Activated T-cell treated with anti-CD3 and anti-CD28 coated beads, Interleukin-2, amount 50 U/mL, for 24 hours (primary cell): ENCODE data around the gene KRT25.

Source experiments
- DNase-seq: peaks from one replicate; pipeline ENCODE4 v3.0.0-alpha.2; 2020
- H3K27ac Mint-ChIP-seq: 2 replicates; pipeline ENCODE4 v1.8.0; 2020; ENCODE audit warnings: mild to moderate bottlenecking, mixed read lengths
- H3K27me3 Mint-ChIP-seq: 2 replicates; pipeline ENCODE4 v1.8.0; 2020; ENCODE audit warnings: mixed read lengths
- H3K36me3 Mint-ChIP-seq: 2 replicates; pipeline ENCODE4 v1.8.0; 2020; ENCODE audit warnings: low read depth, mixed read lengths
- H3K4me1 Mint-ChIP-seq: 2 replicates; pipeline ENCODE4 v1.8.0; 2020; ENCODE audit warnings: low read depth, mixed read lengths
- H3K4me3 Mint-ChIP-seq: 2 replicates; pipeline ENCODE4 v1.8.0; 2020; ENCODE audit warnings: mild to moderate bottlenecking, moderate library complexity, mixed read lengths
- H3K9me3 Mint-ChIP-seq: 2 replicates; pipeline ENCODE4 v1.8.0; 2020; ENCODE audit warnings: mixed read lengths

Gene KRT25

GRCh38 chr17:40755231-40755630 is at the start of gene KRT25:
TSS of gene KRT25 (minus strand) at chr17:40755331. CDS start at chr17:40755271, 60 bp downstream.
- no peak for DNase-seq
- no peak within 1 kb of the TSS for H3K27ac Mint-ChIP-seq
- H3K36me3 Mint-ChIP-seq, result no peaks in the 10 kb centered on the region
- peaks cover 1% of the 10 kb centered on the region for H3K4me1 Mint-ChIP-seq
- peaks cover 15% of the 10 kb centered on the region for H3K9me3 Mint-ChIP-seq
- H3K27me3 Mint-ChIP-seq, result peaks cover 39% of the 10 kb centered on the region
- H3K4me3 Mint-ChIP-seq, result no peak within 1 kb of the TSS

DNA sequence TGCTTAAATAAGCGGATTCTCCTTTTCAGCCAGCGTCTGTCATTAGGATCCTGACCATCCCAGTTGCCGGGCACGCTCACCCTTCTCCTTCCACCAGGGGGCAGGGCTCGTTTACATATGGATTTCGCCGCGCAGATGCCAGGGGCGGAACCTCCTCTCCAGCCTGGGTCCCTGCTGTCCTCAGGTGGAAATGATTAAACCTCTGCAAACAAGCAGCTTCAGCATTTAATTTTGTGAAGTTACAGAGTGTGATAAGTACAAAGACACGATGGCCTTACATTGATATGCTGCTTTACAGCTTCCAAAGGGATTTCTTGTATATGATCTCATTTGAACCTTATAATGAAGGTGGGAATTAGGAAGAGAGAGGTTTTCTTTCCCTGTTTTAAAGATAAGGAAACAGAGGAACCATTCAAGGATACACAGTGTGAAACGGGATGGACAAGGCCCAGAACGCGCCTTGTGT is 48.5 kb upstream of the KRT25 start:
- peaks cover 43% of the 10 kb centered on the region for H3K27me3 Mint-ChIP-seq
- no peak overlapping the region for H3K27ac Mint-ChIP-seq
- no peak overlapping the region for H3K4me3 Mint-ChIP-seq

DNA sequence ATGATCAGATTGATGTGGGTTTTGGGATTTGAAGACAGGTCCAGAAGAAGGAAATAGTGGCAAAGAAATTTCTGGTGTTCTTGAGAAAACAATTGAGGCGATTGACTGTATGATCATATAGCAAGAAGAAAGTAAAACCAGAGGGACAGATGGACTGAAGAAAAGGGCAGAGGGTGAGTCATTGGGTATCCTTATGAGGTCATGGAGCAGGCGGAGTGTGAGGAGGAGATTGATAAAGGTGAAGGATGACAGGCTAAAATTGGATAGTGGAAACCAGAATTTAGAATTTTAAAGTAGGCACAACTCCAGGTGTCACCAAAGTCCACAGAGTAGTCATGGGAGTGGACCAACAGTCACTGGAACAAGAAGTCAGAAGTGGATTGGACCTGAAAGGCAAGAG is 46.0 kb upstream of the KRT25 start:
- Mint-ChIP-seq H3K4me3 (no peak overlapping the region), H3K36me3 (no peaks in the 10 kb centered on the region), H3K9me3 (no peaks in the 10 kb centered on the region), H3K27ac (no peak overlapping the region), H3K4me1 (peaks cover 2% of the 10 kb centered on the region), H3K27me3 (peaks cover 38% of the 10 kb centered on the region)
- DNase-seq, result no peak

More for the DNA sequence above, 48.5 kb upstream of the KRT25 start:
- Mint-ChIP-seq H3K36me3 (no peaks in the 10 kb centered on the region), H3K4me1 (peaks cover 2% of the 10 kb centered on the region), H3K9me3 (no peaks in the 10 kb centered on the region)
- peak; percentile 83 for DNase-seq

- Mint-ChIP-seq H3K4me1 (peaks cover 2% of the 10 kb centered on the region), H3K9me3 (no peaks in the 10 kb centered on the region), H3K27me3 (peaks cover 36% of the 10 kb centered on the region), H3K27ac (no peak overlapping the region), H3K4me3 (no peak overlapping the region), H3K36me3 (no peaks in the 10 kb centered on the region)
- DNase-seq, result no peak
These were observed 45.2 kb upstream of the KRT25 start for GRCh38 chr17:40800381-40800780.

DNA sequence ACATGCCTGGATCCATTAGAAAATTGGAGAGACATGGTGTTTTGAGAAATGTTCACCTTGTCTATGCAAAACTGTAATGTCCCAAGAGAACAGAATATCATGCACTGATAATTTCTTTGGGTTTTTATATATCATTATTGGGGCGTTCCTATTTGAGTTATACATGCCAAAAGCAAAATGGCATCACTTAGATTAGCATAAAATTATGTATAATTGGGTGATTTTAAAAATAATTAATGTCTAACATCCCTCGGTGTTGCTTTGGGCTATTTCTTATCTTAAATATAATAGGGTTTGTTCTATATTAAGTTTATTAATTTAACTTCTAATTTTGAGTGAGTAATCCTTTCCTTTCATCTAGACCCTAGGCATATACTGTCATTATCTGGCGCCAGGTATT is 44.7 kb upstream of the KRT25 start, which contains the start of gene KRT28:
TSS of gene KRT28 (minus strand) at position 101 of the 400 bp plus-strand sequence. CDS start at position 35, 66 bp downstream.
- peaks cover 2% of the 10 kb centered on the region for H3K4me1 Mint-ChIP-seq
- H3K4me3 Mint-ChIP-seq, result no peak within 1 kb of the TSS

GRCh38 chr17:40796846-40797245 is 41.7 kb upstream of the KRT25 start:
- H3K9me3 Mint-ChIP-seq, result no peaks in the 10 kb centered on the region
- H3K27ac Mint-ChIP-seq, result no peak overlapping the region
- H3K36me3 Mint-ChIP-seq, result no peaks in the 10 kb centered on the region
- H3K27me3 Mint-ChIP-seq, result peaks cover 34% of the 10 kb centered on the region
- no peaks in the 10 kb centered on the region for H3K4me1 Mint-ChIP-seq
- H3K4me3 Mint-ChIP-seq, result no peak overlapping the region
- no peak for DNase-seq

More for the DNA sequence above, 44.7 kb upstream of the KRT25 start, which contains the start of gene KRT28:
- no peak for DNase-seq
- Mint-ChIP-seq H3K27ac (no peak within 1 kb of the TSS), H3K36me3 (no peaks in the 10 kb centered on the region), H3K27me3 (peaks cover 31% of the 10 kb centered on the region), H3K9me3 (no peaks in the 10 kb centered on the region)

DNA sequence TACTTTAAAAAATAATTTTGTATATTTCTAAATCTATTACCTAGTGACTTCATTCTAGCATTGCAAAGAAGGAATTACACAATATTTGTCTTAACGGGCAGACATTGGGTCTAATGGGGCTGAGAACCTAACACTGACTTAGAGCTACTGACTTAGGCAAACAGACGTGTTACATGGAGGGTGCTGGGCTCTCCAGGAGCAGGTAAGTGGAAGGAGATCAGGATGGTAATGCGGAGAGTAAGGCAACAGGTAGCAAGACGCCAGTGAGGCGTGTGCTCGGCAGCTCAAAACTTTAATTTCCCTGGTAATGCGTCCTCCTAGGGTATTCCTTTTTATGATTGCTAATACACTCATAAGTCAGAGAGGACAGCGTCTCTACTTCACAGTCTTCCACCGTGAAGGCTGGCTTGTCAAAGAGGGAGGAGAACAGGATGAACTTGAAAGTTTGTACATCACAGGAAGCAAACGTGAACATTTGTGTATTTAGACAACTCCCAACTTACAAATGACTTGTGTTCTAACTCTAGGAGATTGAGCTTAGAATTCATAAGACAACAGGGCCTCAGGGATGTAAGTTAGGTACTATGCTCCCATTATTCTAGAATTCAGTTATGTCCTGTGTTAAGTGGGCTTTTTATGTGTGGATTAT is 40.0 kb upstream of the KRT25 start:
- Mint-ChIP-seq H3K27me3 (peaks cover 34% of the 10 kb centered on the region), H3K27ac (no peak overlapping the region), H3K4me1 (no peaks in the 10 kb centered on the region), H3K36me3 (no peaks in the 10 kb centered on the region), H3K9me3 (no peaks in the 10 kb centered on the region), H3K4me3 (no peak overlapping the region)
- DNase-seq, result no peak

DNA sequence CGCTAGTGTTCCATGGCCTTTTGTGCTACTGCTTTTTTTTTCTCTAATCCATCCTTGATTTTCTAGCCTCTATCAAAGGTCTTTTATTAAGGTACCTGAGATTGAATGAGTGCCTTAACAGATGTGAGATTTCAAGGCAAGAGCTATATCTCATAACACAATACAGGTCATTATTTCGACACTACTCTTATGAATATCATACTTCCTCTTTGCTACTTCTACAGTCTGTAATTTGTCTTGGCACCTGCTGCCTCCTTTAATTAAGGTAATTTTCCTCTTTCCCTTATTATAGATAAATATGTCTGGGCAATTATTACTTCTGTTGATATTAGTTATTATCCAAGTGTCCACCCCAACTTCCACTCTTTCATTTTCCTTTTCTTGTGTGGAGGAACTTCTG is 39.3 kb upstream of the KRT25 start:
- H3K27ac Mint-ChIP-seq, result no peak overlapping the region
- H3K4me1 Mint-ChIP-seq, result no peaks in the 10 kb centered on the region
- H3K36me3 Mint-ChIP-seq, result no peaks in the 10 kb centered on the region
- peaks cover 32% of the 10 kb centered on the region for H3K27me3 Mint-ChIP-seq
- H3K4me3 Mint-ChIP-seq, result no peak overlapping the region
- no peak for DNase-seq
- H3K9me3 Mint-ChIP-seq, result no peaks in the 10 kb centered on the region

GRCh38 chr17:40793832-40794231 is 38.7 kb upstream of the KRT25 start:
- H3K4me1 Mint-ChIP-seq, result no peaks in the 10 kb centered on the region
- no peak overlapping the region for H3K4me3 Mint-ChIP-seq
- no peaks in the 10 kb centered on the region for H3K9me3 Mint-ChIP-seq
- no peak for DNase-seq
- H3K36me3 Mint-ChIP-seq, result no peaks in the 10 kb centered on the region
- H3K27ac Mint-ChIP-seq, result no peak overlapping the region
- H3K27me3 Mint-ChIP-seq, result peaks cover 28% of the 10 kb centered on the region

DNA sequence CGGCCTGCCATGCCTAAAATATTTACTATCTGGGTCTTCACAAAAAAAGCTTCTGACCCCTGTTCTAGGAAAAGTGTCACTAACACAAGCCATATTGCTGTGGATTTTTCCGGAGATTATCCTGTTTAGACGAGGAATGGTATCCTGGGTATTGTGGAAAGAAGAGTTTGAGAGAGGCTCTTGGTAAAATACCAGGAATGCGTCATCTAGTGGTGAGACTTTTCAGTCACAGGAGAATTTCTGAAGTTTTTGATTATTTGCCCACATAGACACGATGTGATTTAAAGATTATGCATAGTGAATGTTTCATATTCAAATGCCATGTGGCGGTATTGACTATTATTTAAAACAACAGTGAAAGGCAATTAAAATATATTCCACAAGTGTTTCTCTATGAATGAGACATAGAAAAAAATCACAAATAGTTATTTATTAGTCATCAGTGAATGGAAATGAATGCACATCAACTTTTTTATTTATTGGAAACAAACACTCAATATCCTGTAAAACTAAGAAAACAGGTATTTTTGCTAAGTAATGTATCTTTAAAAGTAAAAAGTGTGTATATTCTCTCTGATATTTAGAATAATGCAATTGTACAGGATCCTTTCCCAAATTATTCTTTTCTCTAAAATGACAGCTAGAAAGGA is 36.8 kb upstream of the KRT25 start:
- Mint-ChIP-seq H3K4me3 (no peak overlapping the region), H3K27me3 (peaks cover 18% of the 10 kb centered on the region), H3K4me1 (no peaks in the 10 kb centered on the region), H3K9me3 (no peaks in the 10 kb centered on the region), H3K36me3 (no peaks in the 10 kb centered on the region), H3K27ac (no peak overlapping the region)
- no peak for DNase-seq

DNA sequence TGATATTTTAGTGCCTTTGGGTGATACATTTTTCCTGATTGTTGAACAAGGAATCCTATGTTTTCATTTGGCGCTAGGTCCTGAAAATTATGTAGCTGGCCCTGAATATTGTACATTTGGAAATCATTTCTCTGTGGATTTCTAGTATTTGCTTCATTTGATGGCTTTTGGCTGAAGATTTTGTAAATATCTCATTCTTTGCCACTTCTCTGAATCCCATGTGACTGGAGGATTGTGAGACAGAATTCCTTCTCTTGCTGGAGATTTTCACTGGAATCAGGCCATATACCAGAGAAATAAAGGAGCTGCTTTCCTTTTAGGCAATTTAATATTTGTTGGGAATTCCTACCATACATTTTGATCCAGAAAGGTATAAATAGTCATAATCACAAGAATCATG is 36.0 kb upstream of the KRT25 start:
- Mint-ChIP-seq H3K27me3 (peaks cover 14% of the 10 kb centered on the region), H3K9me3 (no peaks in the 10 kb centered on the region), H3K4me1 (no peaks in the 10 kb centered on the region), H3K36me3 (no peaks in the 10 kb centered on the region), H3K27ac (no peak overlapping the region), H3K4me3 (no peak overlapping the region)
- no peak for DNase-seq

- DNase-seq, result no peak
- Mint-ChIP-seq H3K9me3 (no peaks in the 10 kb centered on the region), H3K27me3 (peaks cover 42% of the 10 kb centered on the region), H3K36me3 (no peaks in the 10 kb centered on the region), H3K27ac (no peak within 1 kb of the TSS), H3K4me1 (peaks cover 4% of the 10 kb centered on the region), H3K4me3 (no peak within 1 kb of the TSS)
These were observed 27.3 kb upstream of the KRT25 start, which contains the start of gene KRT27 for GRCh38 chr17:40782450-40782849. TSS of gene KRT27 (minus strand) at chr17:40782550. CDS start at chr17:40782493, 57 bp downstream.

GRCh38 chr17:40779181-40779909 is 24.2 kb upstream of the KRT25 start:
- Mint-ChIP-seq H3K4me1 (peaks cover 4% of the 10 kb centered on the region), H3K9me3 (no peaks in the 10 kb centered on the region), H3K27ac (no peak overlapping the region), H3K4me3 (peak overlapping the region; percentile 26), H3K27me3 (peaks cover 66% of the 10 kb centered on the region), H3K36me3 (no peaks in the 10 kb centered on the region)
- peak; percentile 42 for DNase-seq

DNA sequence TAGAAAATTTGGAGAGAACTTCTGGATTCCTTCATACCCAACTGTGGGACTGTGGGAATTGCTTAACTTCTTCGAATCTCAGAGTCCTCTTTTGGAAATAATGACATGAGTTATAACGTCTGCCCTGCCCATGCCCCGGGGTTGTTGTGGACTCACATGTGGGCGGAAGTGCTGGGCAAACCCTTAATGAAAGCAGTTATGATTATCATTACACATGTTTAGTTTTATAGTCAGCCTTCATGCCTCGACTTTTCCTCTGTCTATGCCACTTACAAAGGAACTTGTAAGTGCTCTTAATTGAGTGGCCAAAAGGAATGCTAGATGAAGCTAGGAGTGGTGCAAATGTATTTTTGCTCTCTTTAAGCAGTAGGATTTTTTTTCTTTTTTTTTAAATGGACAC is 23.3 kb upstream of the KRT25 start:
- no peak overlapping the region for H3K4me3 Mint-ChIP-seq
- peaks cover 4% of the 10 kb centered on the region for H3K4me1 Mint-ChIP-seq
- H3K9me3 Mint-ChIP-seq, result no peaks in the 10 kb centered on the region
- no peaks in the 10 kb centered on the region for H3K36me3 Mint-ChIP-seq
- no peak overlapping the region for H3K27ac Mint-ChIP-seq
- no peak for DNase-seq
- H3K27me3 Mint-ChIP-seq, result peaks cover 69% of the 10 kb centered on the region

- H3K27ac Mint-ChIP-seq, result no peak overlapping the region
These were observed 22.8 kb upstream of the KRT25 start for GRCh38 chr17:40777971-40778370.

More at GRCh38 chr17:40777971-40778370, 22.8 kb upstream of the KRT25 start:
- Mint-ChIP-seq H3K9me3 (no peaks in the 10 kb centered on the region), H3K36me3 (no peaks in the 10 kb centered on the region), H3K4me3 (no peak overlapping the region), H3K27me3 (peaks cover 70% of the 10 kb centered on the region), H3K4me1 (peaks cover 4% of the 10 kb centered on the region)
- no peak for DNase-seq
